Omental fat pad (tissue), 4 donors: ENCODE results near the gene RFNG. TPM values are rescaled to one million over a fixed set of nuclear protein-coding genes. Genes with fewer than 3 reads are reported as not detected.

Source experiments
- ATAC-seq: fragments of 150-250 bp; one replicate; pipeline ENCODE4 v1.9.1; 2016; ENCODE audit warnings: mild to moderate bottlenecking, moderate library complexity; ENCODE audit not compliant: low FRiP score
- DNase-seq: peaks from one replicate; pipeline ENCODE4 v3.0.0-alpha.2; 2019; ENCODE audit warnings: low spot score
- CTCF ChIP-seq, 3 donors: fragments of 450-650 bp; IDR thresholded peaks; one replicate each; pipeline ENCODE4 v1.5.1; 2016 to 2017; ENCODE audit warnings: antibody characterized with exemption in 3 of 3, mild to moderate bottlenecking in 3 of 3, moderate library complexity in 2 of 3
- total RNA-seq, 4 donors: library from RNA; depleted of rRNA; stranded (reverse); fragments of >200 nt; gene quantifications; one replicate each; pipeline ENCODE4 v1.1.0, GENCODE V29; 2016

RFNG gene
- total RNA-seq, 4 donors from 2014 or later = 20.2 to 51.3 (median 32.0) TPM

GRCh38 chr17:82037092-82037888, 14.3 kb downstream of the RFNG start, which contains the start of gene DCXR:
DCXR (minus strand) TSS chr17:82037697; CDS start chr17:82037682, 15 bp downstream.
- DNase-seq (peak; percentile 90), ATAC-seq (peak; percentile 94)
- TF ChIP-seq CTCF (IDR thresholded peaks at IDR 0.05) = peak in 2 of 3 donors; percentile 2 to 32

- DNase-seq (no peak), ATAC-seq (no peak)
- TF ChIP-seq CTCF (IDR thresholded peaks at IDR 0.05) = no peak
Observed at GRCh38 chr17:82036634-82037091, 14.9 kb downstream of the RFNG start.

- no peak for DNase-seq
- no peak for TF ChIP-seq CTCF (IDR thresholded peaks at IDR 0.05)
- no peak for ATAC-seq
Observed at GRCh38 chr17:82035956-82036633, 15.5 kb downstream of the RFNG start.

GRCh38 chr17:82035488-82035887, 16.1 kb downstream of the RFNG start:
- DNase-seq (no peak), ATAC-seq (no peak)
- no peak for TF ChIP-seq CTCF (IDR thresholded peaks at IDR 0.05)

GRCh38 chr17:82034371-82035011, 17.1 kb downstream of the RFNG start:
- no peak for ATAC-seq
- no peak for DNase-seq
- TF ChIP-seq CTCF (IDR thresholded peaks at IDR 0.05) = no peak

GRCh38 chr17:82033359-82034085, 18.1 kb downstream of the RFNG start:
- TF ChIP-seq CTCF (IDR thresholded peaks at IDR 0.05) = no peak
- DNase-seq = no peak
- no peak for ATAC-seq
